ENCODE results near the gene PRR23A.
"Not testable (repeated sequence)": the region's sequence is repeated elsewhere in the genome, so short reads cannot be mapped to it uniquely, and the experiment has no call there.

Gene PRR23A

GRCh38 chr3:139006051-139006716, at the start of gene PRR23A:
Gene PRR23A (minus strand): TSS chr3:139006268. CDS start chr3:139006268, 0 bp downstream.
- no peak for DNase-seq

- DNase-seq, result no peak
These were observed 46.9 kb upstream of the PRR23A start for GRCh38 chr3:139052802-139053600.

GRCh38 chr3:139044366-139045210, 38.5 kb upstream of the PRR23A start, which contains the start of gene PRR23C:
Gene PRR23C (minus strand): TSS chr3:139044892. CDS start chr3:139044620, 272 bp downstream.
- DNase-seq, result no peak

- no peak for DNase-seq
These were observed 37.7 kb upstream of the PRR23A start for GRCh38 chr3:139043554-139044365.

GRCh38 chr3:139037478-139037877, 31.4 kb upstream of the PRR23A start:
- no peak for DNase-seq

- DNase-seq, result no peak
These were observed 26.4 kb upstream of the PRR23A start for GRCh38 chr3:139032326-139033002.

- DNase-seq, result not testable (repeated sequence)
These were observed 24.5 kb upstream of the PRR23A start for GRCh38 chr3:139030576-139030975.

- no peak for DNase-seq
These were observed 18.9 kb upstream of the PRR23A start for GRCh38 chr3:139024968-139025367.

GRCh38 chr3:139020868-139021234, 14.8 kb upstream of the PRR23A start, which contains the start of gene PRR23B:
Gene PRR23B (minus strand): TSS chr3:139020926. CDS start chr3:139020661, 265 bp downstream.
- DNase-seq, result no peak

- DNase-seq, result no peak
These were observed 14.2 kb upstream of the PRR23A start for GRCh38 chr3:139020036-139020867.

GRCh38 chr3:139016430-139017048, 10.5 kb upstream of the PRR23A start:
- no peak for DNase-seq

- no peak for DNase-seq
These were observed 593 bp downstream of the PRR23A start for GRCh38 chr3:139005356-139005993.

GRCh38 chr3:138995706-138996105, 10.4 kb downstream of the PRR23A start:
- DNase-seq, result no peak

- no peak for DNase-seq
These were observed 18.9 kb downstream of the PRR23A start for GRCh38 chr3:138987181-138987580.

- DNase-seq, result no peak
These were observed 20.1 kb downstream of the PRR23A start for GRCh38 chr3:138985932-138986331.

GRCh38 chr3:138984816-138985215, 21.3 kb downstream of the PRR23A start:
- DNase-seq, result no peak

GRCh38 chr3:138976047-138976446, 30.0 kb downstream of the PRR23A start:
- no peak for DNase-seq

- DNase-seq, result no peak
These were observed 30.7 kb downstream of the PRR23A start for GRCh38 chr3:138975351-138975750.

- DNase-seq, result no peak
These were observed 31.6 kb downstream of the PRR23A start for GRCh38 chr3:138974462-138974861.

- DNase-seq, result no peak
These were observed 33.1 kb downstream of the PRR23A start for GRCh38 chr3:138972941-138973340.

All from activated CD4-positive, alpha-beta T cell treated with anti-CD3 and anti-CD28 coated beads for 4 hours (primary cell).